SU-DHL-6 (cell line): Measurements from ENCODE around the gene VENTX.
A peak's percentile ranks its signal among the peaks of the same experiment; 100 is the strongest.

Source experiments
- H2AFZ ChIP-seq: fragments of 200-600 bp; sonication (generic); 2 replicates; pipeline ENCODE4 v1.6.1; 2014; ENCODE audit warnings: low read depth, mild to moderate bottlenecking, moderate library complexity, mixed read lengths, antibody characterized with exemption, low read length; ENCODE audit not compliant: severe bottlenecking
- H3F3A ChIP-seq: fragments of 200-600 bp; shearing (Covaris generic); 2 replicates; pipeline ENCODE4 v1.6.0; 2016; ENCODE audit warnings: antibody characterized with exemption, mild to moderate bottlenecking; ENCODE audit not compliant: insufficient read depth
- H3K27ac ChIP-seq: fragments of 200-600 bp; sonication (generic); 2 replicates; pipeline ENCODE4 v1.5.1; 2016; ENCODE audit warnings: low read depth, mild to moderate bottlenecking, low read length, moderate library complexity, mixed read lengths
- H3K27me3 ChIP-seq: fragments of 200-600 bp; sonication (generic), shearing (Covaris generic); 2 replicates; pipeline ENCODE4 v1.6.0; 2014; ENCODE audit warnings: mild to moderate bottlenecking, low read length
- H3K36me3 ChIP-seq: fragments of 200-600 bp; sonication (generic); 2 replicates; pipeline ENCODE4 v1.6.1; 2014; ENCODE audit warnings: mild to moderate bottlenecking, low read length, mixed read lengths
- H3K4me2 ChIP-seq: fragments of 300-600, 200-600 bp; shearing (Covaris generic), sonication (generic); 2 replicates; pipeline ENCODE4 v1.6.0; 2014; ENCODE audit warnings: low read length, low read depth, mild to moderate bottlenecking; ENCODE audit not compliant: poor library complexity, severe bottlenecking
- H3K4me3 ChIP-seq: fragments of 200-600 bp; sonication (generic); 2 replicates; pipeline ENCODE4 v1.5.1; 2014; ENCODE audit warnings: antibody characterized with exemption, low read length, mild to moderate bottlenecking, mixed read lengths; ENCODE audit not compliant: insufficient read depth, poor library complexity, severe bottlenecking
- H3K79me2 ChIP-seq: fragments of 200-600 bp; sonication (generic); 2 replicates; pipeline ENCODE4 v1.6.1; 2014; ENCODE audit warnings: mild to moderate bottlenecking, low read length, moderate library complexity; ENCODE audit not compliant: insufficient read depth
- H3K9ac ChIP-seq: fragments of 200-600 bp; sonication (generic); 2 replicates; pipeline ENCODE4 v1.7.0; 2014; ENCODE audit warnings: mild to moderate bottlenecking, low read length
- H3K9me2 ChIP-seq: fragments of 200-600 bp; sonication (generic); replicated peaks from 2 replicates; pipeline ENCODE4 v1.6.1; 2014; ENCODE audit warnings: low read length; ENCODE audit not compliant: insufficient read depth
- H3K9me3 ChIP-seq: fragments of 200-600 bp; sonication (generic); 2 replicates; pipeline ENCODE4 v1.6.1; 2014; ENCODE audit warnings: low read length, mixed read lengths; ENCODE audit not compliant: insufficient read depth
- H4K20me1 ChIP-seq: fragments of 200-600 bp; sonication (generic); 2 replicates; pipeline ENCODE4 v1.6.1; 2014; ENCODE audit warnings: low read depth, mild to moderate bottlenecking, antibody characterized with exemption, low read length, moderate library complexity, mixed read lengths
- CTCF ChIP-seq: fragments of 200-600 bp; sonication (generic); IDR thresholded peaks from one replicate; pipeline ENCODE4 v1.5.1; 2017; ENCODE audit warnings: antibody characterized with exemption, mild to moderate bottlenecking, low read length, moderate library complexity; ENCODE audit not compliant: insufficient read depth, poor library complexity, severe bottlenecking
- EZH2phosphoT487 ChIP-seq: fragments of 200-600 bp; sonication (generic), shearing (Covaris generic); conservative IDR thresholded peaks from 2 replicates; pipeline ENCODE4 v1.6.1; 2018; ENCODE audit warnings: mild to moderate bottlenecking, antibody characterized with exemption, low read length, moderate library complexity, mixed read lengths

The VENTX gene

GRCh38 chr10:133257489-133258065, 19.9 kb downstream of the VENTX start:
- H3K36me3 ChIP-seq, result no peaks in the 10 kb centered on the region
- no peaks in the 10 kb centered on the region for H3K79me2 ChIP-seq
- no peaks in the 10 kb centered on the region for H3K9me2 ChIP-seq
- 0 out of 2 replicates have a peak, but pooled peaks cover 5% of the 10 kb centered on the region for H3F3A ChIP-seq
- H3K9me3 ChIP-seq, result no peaks in the 10 kb centered on the region
- H2AFZ ChIP-seq, result no peak overlapping the region
- no peak overlapping the region for H3K4me3 ChIP-seq
- H3K9ac ChIP-seq, result no peak overlapping the region
- no peak overlapping the region for H3K4me2 ChIP-seq
- no peaks in the 10 kb centered on the region for H3K27me3 ChIP-seq
- H4K20me1 ChIP-seq, result no peaks in the 10 kb centered on the region
- H3K27ac ChIP-seq, result no peak overlapping the region
- TF ChIP-seq CTCF (peak; percentile 12), EZH2phosphoT487 (no peak)

GRCh38 chr10:133258066-133258817, 20.6 kb downstream of the VENTX start:
- Histone ChIP-seq H3K4me3 (no peak overlapping the region), H3K79me2 (no peaks in the 10 kb centered on the region), H2AFZ (no peak overlapping the region), H3K27ac (no peak overlapping the region), H3K36me3 (no peaks in the 10 kb centered on the region), H3K9ac (no peak overlapping the region), H4K20me1 (no peaks in the 10 kb centered on the region), H3K9me3 (no peaks in the 10 kb centered on the region), H3K9me2 (no peaks in the 10 kb centered on the region), H3K27me3 (no peaks in the 10 kb centered on the region), H3K4me2 (no peak overlapping the region), H3F3A (0 out of 2 replicates have a peak, but pooled peaks cover 5% of the 10 kb centered on the region)
- no peak for TF ChIP-seq CTCF
- no peak for TF ChIP-seq EZH2phosphoT487

GRCh38 chr10:133258818-133259601, 21.4 kb downstream of the VENTX start:
- Histone ChIP-seq H4K20me1 (no peaks in the 10 kb centered on the region), H2AFZ (no peak overlapping the region), H3K36me3 (no peaks in the 10 kb centered on the region), H3K79me2 (no peaks in the 10 kb centered on the region), H3K4me2 (no peak overlapping the region), H3K27ac (no peak overlapping the region), H3K9ac (no peak overlapping the region), H3K9me3 (no peaks in the 10 kb centered on the region), H3F3A (0 out of 2 replicates have a peak, but pooled peaks cover 5% of the 10 kb centered on the region), H3K4me3 (no peak overlapping the region), H3K9me2 (no peaks in the 10 kb centered on the region), H3K27me3 (no peaks in the 10 kb centered on the region)
- TF ChIP-seq EZH2phosphoT487, result no peak
- TF ChIP-seq CTCF, result no peak
